Neural cell (in vitro differentiated cells): Measurements from ENCODE around the gene ITGAL.

Source experiments
- CTCF ChIP-seq: fragments of 450-650 bp; IDR thresholded peaks from 2 replicates; pipeline ENCODE4 v1.5.1; 2014; ENCODE audit warnings: antibody characterized with exemption, mild to moderate bottlenecking, moderate library complexity; ENCODE audit not compliant: poor library complexity, severe bottlenecking
- EP300 ChIP-seq: fragments of 450-650 bp; conservative IDR thresholded peaks from 2 replicates; pipeline ENCODE4 v1.6.1; 2014; ENCODE audit warnings: antibody characterized with exemption, mild to moderate bottlenecking, moderate library complexity; ENCODE audit not compliant: poor library complexity, severe bottlenecking
- EZH2 ChIP-seq: fragments of 200-600, 300-800 bp; shearing (Covaris generic), sonication (generic); IDR thresholded peaks from 2 replicates; pipeline ENCODE4 v1.6.1; 2014; ENCODE audit warnings: antibody characterized with exemption, low read length, borderline replicate concordance, mild to moderate bottlenecking; ENCODE audit not compliant: insufficient read depth, poor library complexity, severe bottlenecking
- MXI1 ChIP-seq: fragments of 450-650 bp; conservative IDR thresholded peaks from 2 replicates; pipeline ENCODE4 v1.6.1; 2014; ENCODE audit warnings: antibody characterized with exemption, mild to moderate bottlenecking; ENCODE audit not compliant: poor library complexity, severe bottlenecking
- POLR2AphosphoS5 ChIP-seq: IDR thresholded peaks from 2 replicates; pipeline ENCODE4 v1.6.1; 2012
- RAD21 ChIP-seq: fragments of 450-650 bp; conservative IDR thresholded peaks from 2 replicates; pipeline ENCODE4 v1.6.1; 2014; ENCODE audit warnings: antibody characterized with exemption, mild to moderate bottlenecking, moderate library complexity
- REST ChIP-seq: IDR thresholded peaks from 2 replicates; pipeline ENCODE4 v1.6.1; 2012; ENCODE audit warnings: borderline replicate concordance
- TAF1 ChIP-seq: IDR thresholded peaks from 2 replicates; pipeline ENCODE4 v1.6.1; 2012; ENCODE audit warnings: low read depth

- no peak for TF ChIP-seq CTCF
- no peak for TF ChIP-seq EP300
- no peak for TF ChIP-seq EZH2
- no peak for TF ChIP-seq RAD21
- no peak for TF ChIP-seq POLR2AphosphoS5
- TF ChIP-seq MXI1, result no peak
- TF ChIP-seq TAF1, result no peak
- no peak for TF ChIP-seq REST
These were observed 14.6 kb upstream of the ITGAL start for GRCh38 chr16:30457743-30458560.
